Osteoblast (primary cell): ENCODE measurements around the gene GRM4. TPM values are rescaled to one million over a fixed set of nuclear protein-coding genes. Genes with fewer than 3 reads are reported as not detected.

Experiments used
- DNase-seq: peaks from one replicate; pipeline ENCODE4 v3.0.0; 2011; ENCODE audit warnings: low spot score, mixed read lengths; ENCODE audit not compliant: insufficient read length; ENCODE audit errors: missing footprints
- H2AFZ ChIP-seq: 2 replicates; pipeline ENCODE4 v1.6.0; 2011; ENCODE audit warnings: mild to moderate bottlenecking, low read length
- H3K27ac ChIP-seq: 2 replicates; pipeline ENCODE4 v1.5.1; 2011; ENCODE audit warnings: mild to moderate bottlenecking, low read depth, low read length, moderate library complexity
- H3K27me3 ChIP-seq: 2 replicates; pipeline ENCODE4 v1.6.0; 2012; ENCODE audit warnings: mild to moderate bottlenecking, control low read depth, inconsistent platforms, low read length, moderate library complexity; ENCODE audit not compliant: insufficient read depth
- H3K36me3 ChIP-seq: 2 replicates; pipeline ENCODE4 v1.5.1; 2011; ENCODE audit warnings: mild to moderate bottlenecking, low read length, control low read depth, moderate library complexity; ENCODE audit not compliant: insufficient read depth
- H3K4me1 ChIP-seq: 2 replicates; pipeline ENCODE4 v1.5.1; 2011; ENCODE audit warnings: mild to moderate bottlenecking, low read length, control low read depth, moderate library complexity; ENCODE audit not compliant: insufficient read depth
- H3K4me2 ChIP-seq: 2 replicates; pipeline ENCODE4 v1.6.0; 2011; ENCODE audit warnings: mild to moderate bottlenecking, low read length; ENCODE audit not compliant: insufficient read depth
- H3K4me3 ChIP-seq: fragments of 200-600 bp; sonication (generic); 3 replicates; pipeline ENCODE4 v1.5.1; 2012; ENCODE audit warnings: mild to moderate bottlenecking, low read length, inconsistent platforms; ENCODE audit not compliant: insufficient read depth
- H3K79me2 ChIP-seq: 2 replicates; pipeline ENCODE4 v1.6.0; 2012; ENCODE audit warnings: mild to moderate bottlenecking, low read length, control low read depth, inconsistent platforms; ENCODE audit not compliant: insufficient read depth
- H3K9me3 ChIP-seq: 2 replicates; pipeline ENCODE4 v1.5.1; 2011; ENCODE audit warnings: low read depth, low read length, control low read depth
- H4K20me1 ChIP-seq: 2 replicates; pipeline ENCODE4 v1.6.0; 2012; ENCODE audit warnings: mild to moderate bottlenecking, low read length, control low read depth; ENCODE audit not compliant: insufficient read depth
- CTCF ChIP-seq: IDR thresholded peaks from 2 replicates; pipeline ENCODE4 v1.5.1; 2011; ENCODE audit warnings: mild to moderate bottlenecking, low read depth, low read length, moderate library complexity; ENCODE audit errors: extremely low read depth
- total RNA-seq: library from RNA; depleted of rRNA; stranded (reverse); fragments of >200 nt; gene quantifications from 2 replicates; pipeline ENCODE4 v1.2.3, GENCODE V29; 2012

The GRM4 gene
- total RNA-seq, 1 donor, result 0.36 TPM

DNA sequence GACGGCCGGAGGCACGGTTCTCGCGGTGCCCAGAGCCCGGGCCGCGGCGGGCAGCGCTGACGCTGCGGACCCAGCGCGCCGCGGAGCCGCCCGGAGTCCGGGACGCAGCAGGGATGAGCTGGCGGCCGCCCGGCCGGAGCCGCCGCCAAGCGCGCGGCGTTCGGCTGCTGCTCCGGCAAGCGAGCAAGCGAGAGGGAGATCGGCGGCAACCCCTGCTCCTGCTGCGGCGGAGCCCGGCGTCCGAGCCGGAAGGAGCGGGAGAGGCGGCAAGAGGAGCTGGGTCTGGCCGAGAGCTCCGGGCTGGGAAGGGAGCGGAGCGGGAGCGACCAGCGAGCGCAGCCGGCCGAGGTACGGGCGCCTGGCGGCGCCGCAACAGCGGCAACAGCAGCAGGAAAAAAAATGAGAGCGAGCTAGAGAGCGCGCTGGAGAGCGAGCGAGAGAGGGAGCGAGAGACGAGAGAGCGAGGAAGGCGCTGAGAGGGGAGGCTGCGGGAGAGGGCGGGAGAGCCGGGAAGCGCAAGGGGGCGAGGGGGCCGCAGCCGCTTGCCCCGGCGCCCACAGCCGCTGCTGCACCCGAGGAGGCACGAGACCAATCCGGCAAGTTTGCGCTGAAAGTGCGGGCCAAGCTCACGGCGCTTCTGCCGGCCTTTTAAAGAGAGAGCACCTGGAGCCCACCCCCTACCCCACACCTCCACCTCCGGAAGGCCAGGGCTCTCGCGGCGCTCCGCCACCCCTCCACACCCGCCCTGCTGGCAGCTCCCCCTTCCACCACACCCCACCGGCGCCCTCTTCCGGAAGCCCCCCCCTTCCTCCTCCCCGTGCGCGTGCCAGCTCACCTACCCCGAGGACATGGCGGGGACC, 496 bp downstream of the GRM4 start:
- Histone ChIP-seq H3K27me3 (peaks cover 65% of the 10 kb centered on the region), H2AFZ (peak overlapping the region; percentile 47), H3K4me3 (peak overlapping the region; percentile 51), H3K79me2 (no peaks in the 10 kb centered on the region), H3K4me2 (peak overlapping the region; percentile 63), H3K27ac (no peak overlapping the region), H3K36me3 (no peaks in the 10 kb centered on the region), H4K20me1 (no peaks in the 10 kb centered on the region), H3K9me3 (no peaks in the 10 kb centered on the region), H3K4me1 (no peaks in the 10 kb centered on the region)
- DNase-seq, result peak; percentile 94
- TF ChIP-seq CTCF, result no peak

DNA sequence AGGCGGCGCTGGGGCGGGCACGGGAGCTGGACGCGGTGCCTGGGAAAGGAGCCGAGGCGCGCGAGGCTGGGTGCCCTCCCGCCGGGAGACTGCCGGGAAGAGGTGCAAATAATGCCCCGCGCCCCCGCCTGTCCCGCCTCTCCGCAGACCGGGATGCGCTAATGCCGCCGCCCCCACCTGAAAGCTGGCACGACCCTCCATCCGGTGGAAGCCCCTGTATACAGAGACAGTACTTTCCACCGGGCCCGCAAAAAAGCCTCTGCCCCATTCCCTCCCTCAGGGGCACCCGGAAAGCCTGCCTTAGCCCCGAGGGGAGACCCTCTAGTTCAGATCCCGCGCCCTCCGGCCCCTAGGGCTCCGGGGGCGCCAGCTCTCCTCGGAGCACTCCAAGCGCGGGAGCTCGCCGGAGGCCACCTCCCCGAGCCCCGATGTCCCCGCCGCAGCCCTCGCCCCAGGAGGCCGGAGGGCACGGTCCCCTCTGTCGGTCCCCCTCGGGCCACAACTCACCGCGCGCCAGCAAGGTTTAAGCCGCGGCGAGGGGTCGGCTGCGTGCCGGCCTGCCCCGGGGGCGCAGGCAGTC, 1.2 kb downstream of the GRM4 start:
- peak; percentile 62 for DNase-seq
- no peak overlapping the region for H3K27ac ChIP-seq
- H3K9me3 ChIP-seq, result no peaks in the 10 kb centered on the region
- H3K27me3 ChIP-seq, result peaks cover 68% of the 10 kb centered on the region
- H4K20me1 ChIP-seq, result no peaks in the 10 kb centered on the region
- no peaks in the 10 kb centered on the region for H3K36me3 ChIP-seq
- H3K79me2 ChIP-seq, result no peaks in the 10 kb centered on the region
- H3K4me2 ChIP-seq, result no peak overlapping the region
- no peak overlapping the region for H3K4me3 ChIP-seq
- H2AFZ ChIP-seq, result no peak overlapping the region
- no peak for TF ChIP-seq CTCF
- H3K4me1 ChIP-seq, result no peaks in the 10 kb centered on the region

GRCh38 chr6:34143884-34144580, 1.9 kb downstream of the GRM4 start:
- no peaks in the 10 kb centered on the region for H4K20me1 ChIP-seq
- no peak overlapping the region for H3K4me3 ChIP-seq
- no peak for TF ChIP-seq CTCF
- H3K36me3 ChIP-seq, result no peaks in the 10 kb centered on the region
- no peak overlapping the region for H3K4me2 ChIP-seq
- no peak overlapping the region for H2AFZ ChIP-seq
- H3K4me1 ChIP-seq, result no peaks in the 10 kb centered on the region
- H3K27me3 ChIP-seq, result peaks cover 70% of the 10 kb centered on the region
- no peaks in the 10 kb centered on the region for H3K79me2 ChIP-seq
- H3K27ac ChIP-seq, result no peak overlapping the region
- H3K9me3 ChIP-seq, result no peaks in the 10 kb centered on the region
- DNase-seq, result peak; percentile 78
